ENCODE data around the gene TANC2.
"Not testable (repeated sequence)": the region's sequence is repeated elsewhere in the genome, so short reads cannot be mapped to it uniquely, and the experiment has no call there.

The TANC2 gene

GRCh38 chr17:62965174-62965685, 805 bp upstream of the TANC2 start:
- Histone ChIP-seq H3K27ac (ENCODE audit: low read length) (no peak overlapping the region), H3K4me3 (ENCODE audit: low read length) (peak overlapping the region; percentile 60), H3K27me3 (ENCODE audit: insufficient read depth, low read length) (peaks cover 32% of the 10 kb centered on the region), H3K4me1 (ENCODE audit: insufficient read depth, low read length) (peaks cover 16% of the 10 kb centered on the region), H3K36me3 (ENCODE audit: insufficient read depth, low read depth, low read length) (no peaks in the 10 kb centered on the region), H3K9ac (ENCODE audit: low read depth, low read length) (peak overlapping the region; percentile 18; the same call in 1 of the 2 replicates), H3K9me3 (ENCODE audit: insufficient read depth, low read depth, low read length) (no peaks in the 10 kb centered on the region)

GRCh38 chr17:62966426-62967204, 580 bp downstream of the TANC2 start:
- Histone ChIP-seq H3K27me3 (ENCODE audit: insufficient read depth, low read length) (peaks cover 32% of the 10 kb centered on the region), H3K36me3 (ENCODE audit: insufficient read depth, low read depth, low read length) (no peaks in the 10 kb centered on the region), H3K9me3 (ENCODE audit: insufficient read depth, low read depth, low read length) (peaks cover 4% of the 10 kb centered on the region), H3K27ac (ENCODE audit: low read length) (no peak overlapping the region), H3K4me3 (ENCODE audit: low read length) (peak overlapping the region; percentile 72), H3K4me1 (ENCODE audit: insufficient read depth, low read length) (peaks cover 16% of the 10 kb centered on the region), H3K9ac (ENCODE audit: low read depth, low read length) (peak overlapping the region; percentile 54; the same call in 1 of the 2 replicates)

- H3K36me3 ChIP-seq (ENCODE audit: insufficient read depth, low read depth, low read length), result no peaks in the 10 kb centered on the region
- peaks cover 9% of the 10 kb centered on the region for H3K9me3 ChIP-seq (ENCODE audit: insufficient read depth, low read depth, low read length)
- peaks cover 32% of the 10 kb centered on the region for H3K27me3 ChIP-seq (ENCODE audit: insufficient read depth, low read length)
- H3K4me1 ChIP-seq (ENCODE audit: insufficient read depth, low read length), result peaks cover 16% of the 10 kb centered on the region
- H3K27ac ChIP-seq (ENCODE audit: low read length), result no peak overlapping the region
- H3K4me3 ChIP-seq (ENCODE audit: low read length), result peak overlapping the region; percentile 72
- no peak overlapping the region; the same call in 1 of the 2 replicates for H3K9ac ChIP-seq (ENCODE audit: low read depth, low read length)
Measured at GRCh38 chr17:62967205-62967529, 1.1 kb downstream of the TANC2 start.

GRCh38 chr17:62968445-62968923, 2.4 kb downstream of the TANC2 start:
- H3K9ac ChIP-seq (ENCODE audit: low read depth, low read length), result no peak overlapping the region

GRCh38 chr17:62970610-62971009, 4.6 kb downstream of the TANC2 start:
- no peak overlapping the region for H3K4me3 ChIP-seq (ENCODE audit: low read length)
- H3K27me3 ChIP-seq (ENCODE audit: insufficient read depth, low read length), result peaks cover 16% of the 10 kb centered on the region
- H3K36me3 ChIP-seq (ENCODE audit: insufficient read depth, low read depth, low read length), result no peaks in the 10 kb centered on the region
- H3K9me3 ChIP-seq (ENCODE audit: insufficient read depth, low read depth, low read length), result peaks cover 14% of the 10 kb centered on the region
- H3K27ac ChIP-seq (ENCODE audit: low read length), result no peak overlapping the region
- peaks cover 16% of the 10 kb centered on the region for H3K4me1 ChIP-seq (ENCODE audit: insufficient read depth, low read length)
- no peak overlapping the region for H3K9ac ChIP-seq (ENCODE audit: low read depth, low read length)

More at GRCh38 chr17:62968445-62968923, 2.4 kb downstream of the TANC2 start:
- Histone ChIP-seq H3K27ac (ENCODE audit: low read length) (no peak overlapping the region), H3K9me3 (ENCODE audit: insufficient read depth, low read depth, low read length) (peaks cover 14% of the 10 kb centered on the region), H3K27me3 (ENCODE audit: insufficient read depth, low read length) (peaks cover 32% of the 10 kb centered on the region), H3K36me3 (ENCODE audit: insufficient read depth, low read depth, low read length) (no peaks in the 10 kb centered on the region), H3K4me3 (ENCODE audit: low read length) (0 out of 2 replicates have a peak overlapping the region, but pooled peaks have one; percentile 20), H3K4me1 (ENCODE audit: insufficient read depth, low read length) (peaks cover 16% of the 10 kb centered on the region)

GRCh38 chr17:62971853-62972252, 5.8 kb downstream of the TANC2 start:
- H3K27ac ChIP-seq (ENCODE audit: low read length), result no peak overlapping the region
- H3K9me3 ChIP-seq (ENCODE audit: insufficient read depth, low read depth, low read length), result peaks cover 15% of the 10 kb centered on the region
- H3K27me3 ChIP-seq (ENCODE audit: insufficient read depth, low read length), result peaks cover 12% of the 10 kb centered on the region
- H3K9ac ChIP-seq (ENCODE audit: low read depth, low read length), result no peak overlapping the region
- H3K4me3 ChIP-seq (ENCODE audit: low read length), result no peak overlapping the region
- H3K4me1 ChIP-seq (ENCODE audit: insufficient read depth, low read length), result peaks cover 16% of the 10 kb centered on the region
- no peaks in the 10 kb centered on the region for H3K36me3 ChIP-seq (ENCODE audit: insufficient read depth, low read depth, low read length)

GRCh38 chr17:62974788-62975187, 8.8 kb downstream of the TANC2 start:
- Histone ChIP-seq H3K4me1 (ENCODE audit: insufficient read depth, low read length) (no peaks in the 10 kb centered on the region), H3K36me3 (ENCODE audit: insufficient read depth, low read depth, low read length) (no peaks in the 10 kb centered on the region), H3K9ac (ENCODE audit: low read depth, low read length) (no peak overlapping the region), H3K9me3 (ENCODE audit: insufficient read depth, low read depth, low read length) (peaks cover 26% of the 10 kb centered on the region), H3K4me3 (ENCODE audit: low read length) (no peak overlapping the region), H3K27ac (ENCODE audit: low read length) (no peak overlapping the region), H3K27me3 (ENCODE audit: insufficient read depth, low read length) (no peaks in the 10 kb centered on the region)

- H3K4me3 ChIP-seq (ENCODE audit: low read length), result no peak overlapping the region
- no peaks in the 10 kb centered on the region for H3K4me1 ChIP-seq (ENCODE audit: insufficient read depth, low read length)
- H3K9ac ChIP-seq (ENCODE audit: low read depth, low read length), result no peak overlapping the region
- H3K36me3 ChIP-seq (ENCODE audit: insufficient read depth, low read depth, low read length), result no peaks in the 10 kb centered on the region
- H3K9me3 ChIP-seq (ENCODE audit: insufficient read depth, low read depth, low read length), result peaks cover 26% of the 10 kb centered on the region
- H3K27me3 ChIP-seq (ENCODE audit: insufficient read depth, low read length), result no peaks in the 10 kb centered on the region
- H3K27ac ChIP-seq (ENCODE audit: low read length), result no peak overlapping the region
Measured at GRCh38 chr17:62975206-62975605, 9.2 kb downstream of the TANC2 start.

GRCh38 chr17:62976643-62977231, 10.7 kb downstream of the TANC2 start:
- H3K4me3 ChIP-seq (ENCODE audit: low read length); H3K27me3 ChIP-seq (ENCODE audit: insufficient read depth, low read length); H3K27ac ChIP-seq (ENCODE audit: low read length); H3K36me3 ChIP-seq (ENCODE audit: insufficient read depth, low read depth, low read length); H3K9ac ChIP-seq (ENCODE audit: low read depth, low read length); H3K4me1 ChIP-seq (ENCODE audit: insufficient read depth, low read length): not testable (repeated sequence)
- peaks cover 20% of the 10 kb centered on the region for H3K9me3 ChIP-seq (ENCODE audit: insufficient read depth, low read depth, low read length)

GRCh38 chr17:62980842-62981241, 14.8 kb downstream of the TANC2 start:
- Histone ChIP-seq H3K27me3 (ENCODE audit: insufficient read depth, low read length) (peaks cover 9% of the 10 kb centered on the region; the same call in 1 of the 2 replicates), H3K27ac (ENCODE audit: low read length) (no peak overlapping the region), H3K9me3 (ENCODE audit: insufficient read depth, low read depth, low read length) (peaks cover 20% of the 10 kb centered on the region), H3K36me3 (ENCODE audit: insufficient read depth, low read depth, low read length) (no peaks in the 10 kb centered on the region), H3K9ac (ENCODE audit: low read depth, low read length) (no peak overlapping the region), H3K4me3 (ENCODE audit: low read length) (no peak overlapping the region), H3K4me1 (ENCODE audit: insufficient read depth, low read length) (no peaks in the 10 kb centered on the region)

GRCh38 chr17:62981933-62982332, 15.9 kb downstream of the TANC2 start:
- H3K9me3 ChIP-seq (ENCODE audit: insufficient read depth, low read depth, low read length), result peaks cover 18% of the 10 kb centered on the region
- no peak overlapping the region for H3K9ac ChIP-seq (ENCODE audit: low read depth, low read length)
- no peaks in the 10 kb centered on the region for H3K36me3 ChIP-seq (ENCODE audit: insufficient read depth, low read depth, low read length)
- H3K27ac ChIP-seq (ENCODE audit: low read length), result no peak overlapping the region
- H3K4me1 ChIP-seq (ENCODE audit: insufficient read depth, low read length), result no peaks in the 10 kb centered on the region
- H3K27me3 ChIP-seq (ENCODE audit: insufficient read depth, low read length), result peaks cover 9% of the 10 kb centered on the region; the same call in 1 of the 2 replicates
- H3K4me3 ChIP-seq (ENCODE audit: low read length), result no peak overlapping the region

- Histone ChIP-seq H3K9ac (ENCODE audit: low read depth, low read length) (no peak overlapping the region), H3K4me1 (ENCODE audit: insufficient read depth, low read length) (no peaks in the 10 kb centered on the region), H3K4me3 (ENCODE audit: low read length) (no peak overlapping the region), H3K36me3 (ENCODE audit: insufficient read depth, low read depth, low read length) (no peaks in the 10 kb centered on the region), H3K27me3 (ENCODE audit: insufficient read depth, low read length) (peaks cover 9% of the 10 kb centered on the region; the same call in 1 of the 2 replicates), H3K9me3 (ENCODE audit: insufficient read depth, low read depth, low read length) (peaks cover 8% of the 10 kb centered on the region; the same call in 1 of the 2 replicates), H3K27ac (ENCODE audit: low read length) (no peak overlapping the region)
Measured at GRCh38 chr17:62984801-62985200, 18.8 kb downstream of the TANC2 start.

Measured in iPS-20b (cell line).